ENCODE data around the gene STRADA. TPM values are rescaled to one million over a fixed set of nuclear protein-coding genes. Genes with fewer than 3 reads are reported as not detected.

The STRADA gene
- total and polyA plus RNA-seq, 2 of the 8 experiments (the other 6 are each of a cell fraction or from before 2014, with no cell fraction given), result 35.6 to 43.3 TPM

DNA sequence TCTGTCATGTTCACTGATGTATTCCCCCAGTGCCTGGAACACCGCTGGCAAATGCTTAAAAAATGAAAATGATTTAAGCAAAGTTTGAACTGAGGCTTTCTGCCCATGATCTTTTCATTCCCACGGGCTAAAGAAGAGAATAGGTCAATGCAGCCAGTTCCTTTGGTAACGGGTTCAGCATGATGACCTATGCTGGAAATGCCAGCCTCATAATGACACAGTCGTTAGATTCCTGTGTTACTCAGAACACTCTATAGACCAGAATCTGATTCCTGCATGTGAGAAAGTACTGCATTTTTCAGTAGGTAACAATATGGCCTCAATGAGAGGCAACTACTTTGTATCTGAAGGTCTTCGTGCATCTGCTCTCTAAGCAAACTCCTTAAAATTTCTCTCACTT lies 22.6 kb downstream of the STRADA start:
- FAIRE-seq (no peak), DNase-seq (ENCODE audit: low read depth in 1 of 2, low spot score in 2 of 2) (no peak)
- ChIA-PET POLR2A (ENCODE audit: partially characterized antibody) (interaction anchor here (0.9 to 1.5 kb wide), 2 partner anchors 21 to 57 kb away, joined by 3 to 6 read pairs; no protein-coding TSS in a partner anchor), CTCF (ENCODE audit: partially characterized antibody) (interaction anchor here (3.0 kb wide), 1 partner anchor 9 kb away, joined by 19 read pairs; no protein-coding TSS in a partner anchor)
- Histone ChIP-seq H3K27ac (ENCODE audit: low read depth, low read length) (no peak overlapping the region), H2BK120ac (replicated peaks; ENCODE audit: low read depth, low read length) (no peak overlapping the region), H3K56ac (replicated peaks; ENCODE audit: insufficient read length, low read depth, low read length) (no peak overlapping the region), H3K4me2 (ENCODE audit: insufficient read depth in 1 of 2, low read depth in 2 of 2, low read length in 2 of 2) (no peak overlapping the region), H2BK20ac (ENCODE audit: low read length) (no peak overlapping the region), H3K9ac (replicated peaks in 1 of 4; ENCODE audit: extremely low read depth in 1 of 4, low read depth in 3 of 4, low read length in 3 of 4) (no peak overlapping the region), H2BK15ac (ENCODE audit: low read length) (no peak overlapping the region), H4K91ac (replicated peaks; ENCODE audit: insufficient read length, low read length) (no peak overlapping the region), H3K9me3 (ENCODE audit: insufficient read depth in 2 of 2, low read depth in 1 of 2, low read length in 1 of 2) (no peaks in the 10 kb centered on the region), H3K23me2 (ENCODE audit: low read depth, low read length) (no peaks in the 10 kb centered on the region), H2BK5ac (ENCODE audit: low read depth, low read length) (no peak overlapping the region), H4K5ac (ENCODE audit: insufficient read length, low read depth, low read length) (no peak overlapping the region), H3K4me3 (ENCODE audit: extremely low read depth in 1 of 4, insufficient read depth in 2 of 4, low read depth in 3 of 4, low read length in 4 of 4) (no peak overlapping the region), H3K14ac (ENCODE audit: insufficient read length) (no peak overlapping the region), H3K79me2 (ENCODE audit: control insufficient read depth in 1 of 2, insufficient read depth in 2 of 2, low read length in 2 of 2) (no peaks in the 10 kb centered on the region), H4K8ac (ENCODE audit: extremely low read depth, insufficient read depth, low read length) (no peak overlapping the region), H3K36me3 (ENCODE audit: control insufficient read depth in 2 of 4, insufficient read depth in 4 of 4, low read length in 3 of 4) (peaks cover 0 to 5% (median 2%) of the 10 kb centered on the region in 4 experiments; a peak in 3 of 8 replicates), H3K23ac (ENCODE audit: insufficient read length) (no peak overlapping the region), H3K27me3 (replicated peaks in 1 of 4; ENCODE audit: control insufficient read depth in 3 of 4, extremely low read depth in 1 of 4, insufficient read depth in 3 of 4, low read length in 3 of 4) (no peaks in the 10 kb centered on the region), H3K18ac (ENCODE audit: extremely low read depth, low read length) (no peak overlapping the region), H2AK5ac (ENCODE audit: low read depth, low read length) (no peak overlapping the region), H2BK12ac (ENCODE audit: low read depth, low read length) (no peak overlapping the region), H3K79me1 (ENCODE audit: low read depth, low read length) (no peaks in the 10 kb centered on the region), H2AFZ (ENCODE audit: low read length) (no peak overlapping the region), H3K4me1 (replicated peaks in 1 of 4; ENCODE audit: control insufficient read depth in 3 of 4, insufficient read depth in 4 of 4, low read length in 3 of 4) (no peaks in the 10 kb centered on the region), H4K20me1 (replicated peaks in 1 of 2; ENCODE audit: control insufficient read depth in 1 of 2, insufficient read depth in 2 of 2, low read length in 2 of 2) (no peaks in the 10 kb centered on the region), H3K4ac (replicated peaks; ENCODE audit: insufficient read length, low read depth, low read length) (no peak overlapping the region)
- 92% methylated on average over 5 of the region's 5 CpGs; no CpG with 5 or more reads in 1 of the 2 experiments for WGBS, 2 experiments (ENCODE audit: extremely low coverage in 1 of 2, insufficient coverage in 1 of 2, insufficient read length in 1 of 2, insufficient replicate concordance in 2 of 2, low coverage in 1 of 2, low lambda C conversion rate in 2 of 2, missing lambda C conversion rate in 1 of 2)
- no peak for TF ChIP-seq PHF8 (conservative IDR thresholded peaks at IDR 0.05; ENCODE audit: low read depth, low read length)

Data from H1 (cell line).